GM23248 (cell line): ENCODE results near the gene STEAP1. TPM values are rescaled to one million over a fixed set of nuclear protein-coding genes. Genes with fewer than 3 reads are reported as not detected.

Experiments
- DNase-seq: peaks from one replicate; pipeline ENCODE4 v3.0.0-alpha.2; 2015
- H2AFZ ChIP-seq: fragments of 200-600 bp; sonication (generic); 2 replicates; pipeline ENCODE4 v1.6.1; 2016; ENCODE audit warnings: antibody characterized with exemption
- H3F3A ChIP-seq: fragments of 200-600 bp; sonication (generic); 2 replicates; pipeline ENCODE4 v1.6.1; 2016; ENCODE audit warnings: mild to moderate bottlenecking, antibody characterized with exemption, mixed run types; ENCODE audit not compliant: insufficient read depth
- H3K27ac ChIP-seq: fragments of 200-600 bp; sonication (generic); 2 replicates; pipeline ENCODE4 v1.5.1; 2016; ENCODE audit warnings: mild to moderate bottlenecking
- H3K27me3 ChIP-seq: fragments of 200-600 bp; sonication (generic); replicated peaks from 2 replicates; pipeline ENCODE4 v1.6.1; 2016; ENCODE audit warnings: mild to moderate bottlenecking; ENCODE audit not compliant: insufficient read depth
- H3K36me3 ChIP-seq: fragments of 200-600 bp; sonication (generic); 2 replicates; pipeline ENCODE4 v1.6.1; 2016; ENCODE audit warnings: low read depth, mild to moderate bottlenecking
- H3K4me1 ChIP-seq: fragments of 200-600 bp; sonication (generic); 2 replicates; pipeline ENCODE4 v1.6.1; 2016; ENCODE audit warnings: mild to moderate bottlenecking; ENCODE audit not compliant: insufficient read depth
- H3K4me2 ChIP-seq: fragments of 200-600 bp; sonication (generic); one replicate; pipeline ENCODE4 v1.6.1; 2016; ENCODE audit warnings: mild to moderate bottlenecking; ENCODE audit not compliant: unreplicated experiment
- H3K4me3 ChIP-seq: fragments of 200-600 bp; sonication (generic); 2 replicates; pipeline ENCODE4 v1.5.1; 2016; ENCODE audit warnings: mild to moderate bottlenecking
- H3K79me2 ChIP-seq: fragments of 200-600 bp; sonication (generic); 2 replicates; pipeline ENCODE4 v1.6.1; 2016; ENCODE audit warnings: mild to moderate bottlenecking; ENCODE audit not compliant: insufficient read depth
- H3K9ac ChIP-seq: fragments of 200-600 bp; sonication (generic); 2 replicates; pipeline ENCODE4 v1.6.1; 2016; ENCODE audit warnings: mild to moderate bottlenecking
- H3K9me2 ChIP-seq: fragments of 200-600 bp; sonication (generic); 2 replicates; pipeline ENCODE4 v1.6.1; 2016; ENCODE audit warnings: mixed run types, mild to moderate bottlenecking, moderate library complexity; ENCODE audit not compliant: insufficient read depth
- H3K9me3 ChIP-seq: fragments of 200-600 bp; sonication (generic); one replicate; pipeline ENCODE4 v1.6.1; 2017; ENCODE audit warnings: low read depth
- H4K20me1 ChIP-seq: fragments of 200-600 bp; sonication (generic); 2 replicates; pipeline ENCODE4 v1.6.0; 2016; ENCODE audit not compliant: insufficient read depth
- EZH2 ChIP-seq: fragments of 200-600 bp; sonication (generic); IDR thresholded peaks from 2 replicates; pipeline ENCODE4 v1.6.1; 2018; ENCODE audit warnings: antibody characterized with exemption, mild to moderate bottlenecking; ENCODE audit not compliant: insufficient read depth, poor library complexity, severe bottlenecking
- EZH2phosphoT487 ChIP-seq: fragments of 200-600 bp; sonication (generic); IDR thresholded peaks from 2 replicates; pipeline ENCODE4 v1.6.1; 2018; ENCODE audit warnings: antibody characterized with exemption, moderate library complexity, mild to moderate bottlenecking, low read depth; ENCODE audit not compliant: insufficient read depth
- WGBS, 2 experiments: methylation state at CpG; one replicate each; pipeline ENCODE4 v1.1.6; 2015 to 2017; ENCODE audit warnings: low lambda C conversion rate in 2 of 2, low coverage in 1 of 2; ENCODE audit errors: missing lambda C conversion rate in 2 of 2; 5-methylcytosine and 5-hydroxymethylcytosine counted together
- in situ Hi-C: fragments of 300-500 bp; cut with MboI; formaldehyde crosslinking; loops from 2 replicates; pipeline ENCODE4 v1.15.0; 2020
- polyA plus RNA-seq: library from polyadenylated mRNA; unstranded; fragments of >200 nt; fragmentation: Nextera tagmentation; extraction: Ambion mirVana; gene quantifications from 2 replicates; pipeline ENCODE4 v1.2.1, GENCODE V29; 2016
- total RNA-seq: library from RNA; depleted of rRNA; stranded (reverse); fragments of >200 nt; shearing (Covaris generic); gene quantifications from 2 replicates; pipeline ENCODE4 v1.2.3, GENCODE V29; 2014; rRNA removed

The STEAP1 gene
- total and polyA plus RNA-seq, 2 experiments from 2014 or later, result 97.7 to 140 TPM

DNA sequence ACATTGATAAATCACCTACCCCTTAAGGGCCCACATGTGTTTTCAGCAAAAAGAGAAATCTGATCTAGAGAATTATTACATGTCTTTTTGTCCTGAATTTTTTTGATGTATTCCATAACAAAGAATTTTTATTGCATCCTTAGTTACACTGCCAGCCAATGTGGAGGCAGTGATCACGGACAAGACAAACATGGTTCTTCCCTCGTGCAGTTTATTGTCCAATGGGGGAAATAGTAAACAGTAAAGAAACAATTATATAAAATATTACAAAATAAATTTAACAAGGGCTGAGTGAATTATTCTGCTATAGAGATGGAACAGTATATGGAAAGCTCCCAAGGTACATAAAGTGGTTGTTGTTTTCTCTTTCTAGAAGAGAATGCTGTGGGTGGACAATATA lies 59.3 kb downstream of the STEAP1 start:
- Histone ChIP-seq H3K4me2 (peak overlapping the region; percentile 92), H3K4me1 (peaks cover 45% of the 10 kb centered on the region), H2AFZ (no peak overlapping the region), H4K20me1 (no peaks in the 10 kb centered on the region), H3K79me2 (peaks cover 74% of the 10 kb centered on the region), H3F3A (peaks cover 30% of the 10 kb centered on the region), H3K4me3 (peak overlapping the region; percentile 85), H3K9me3 (no peaks in the 10 kb centered on the region), H3K27me3 (no peaks in the 10 kb centered on the region), H3K36me3 (no peaks in the 10 kb centered on the region), H3K9me2 (no peaks in the 10 kb centered on the region), H3K27ac (no peak overlapping the region), H3K9ac (peak overlapping the region; percentile 87; the same call in 1 of the 2 replicates)
- WGBS, 2 experiments, result 20 to 32% methylated on average over 2 of the region's 2 CpGs
- TF ChIP-seq EZH2, result no peak
- TF ChIP-seq EZH2phosphoT487, result no peak
- in situ Hi-C loops, result no loop called here
- no peak for DNase-seq

Other genes starting within 250 kb of the STEAP1 start
- gene STEAP2, start 57.3 kb downstream of the STEAP1 start, total RNA-seq, result 28.3 and 30.6 TPM in 2 replicates
- 19.2 and 20.2 TPM in 2 replicates for gene STEAP2, start 57.3 kb downstream of the STEAP1 start, polyA plus RNA-seq
- 6.9 and 13.5 TPM in 2 replicates for gene CFAP69, start 90.7 kb downstream of the STEAP1 start, total RNA-seq
- 2.8 and 3.1 TPM in 2 replicates for gene CFAP69, start 90.7 kb downstream of the STEAP1 start, polyA plus RNA-seq
- gene FAM237B, start 166.8 kb downstream of the STEAP1 start, total RNA-seq, result not detected in 2 replicates
- gene FAM237B, start 166.8 kb downstream of the STEAP1 start, polyA plus RNA-seq, result 0.06 TPM in 1 of 2 replicates, not detected in the other
- 15.0 and 24.5 TPM in 2 replicates for gene GTPBP10, start 192.2 kb downstream of the STEAP1 start, total RNA-seq
- 21.8 and 24.6 TPM in 2 replicates for gene GTPBP10, start 192.2 kb downstream of the STEAP1 start, polyA plus RNA-seq
- 35.6 and 38.3 TPM in 2 replicates for gene CLDN12, start 249.0 kb downstream of the STEAP1 start, total RNA-seq
- 24.1 and 24.3 TPM in 2 replicates for gene CLDN12, start 249.0 kb downstream of the STEAP1 start, polyA plus RNA-seq